ENCODE data around the gene CD247. TPM values are rescaled to one million over a fixed set of nuclear protein-coding genes. Genes with fewer than 3 reads are reported as not detected.
A peak's percentile ranks its signal among the peaks of the same experiment; 100 is the strongest.

The CD247 gene
- total and polyA plus RNA-seq, 9 of the 15 experiments (the other 6 are each of a cell fraction or from before 2014, with no cell fraction given), result 0.08 to 0.42 (median 0.28) TPM; not detected in 5

GRCh38 chr1:167524651-167525050 lies 6.3 kb upstream of the CD247 start (continued):
- TF ChIP-seq KAT2B (IDR thresholded peaks at IDR 0.05; ENCODE audit: low read depth, low read length), result no peak
- 0 out of 2 replicates have a peak, but pooled peaks have one; percentile 14 for TF ChIP-seq FOXA1 (IDR thresholded peaks at IDR 0.05; ENCODE audit: borderline replicate concordance)
- no peak for TF ChIP-seq GTF2B (IDR thresholded peaks at IDR 0.05; ENCODE audit: extremely low read depth, insufficient read length)
- TF ChIP-seq ZMIZ1 (IDR thresholded peaks at IDR 0.05; ENCODE audit: low read depth in 2 of 2, low read length in 2 of 2), result no peak
- TF ChIP-seq ATF4 (CRISPR knock-in tag; IDR thresholded peaks at IDR 0.05), result peak; percentile 90
- TF ChIP-seq GABPB1 (CRISPR knock-in tag; IDR thresholded peaks at IDR 0.05), result no peak
- TF ChIP-seq SETDB1 (IDR thresholded peaks at IDR 0.05; ENCODE audit: low read length), result no peak
- no peak for TF ChIP-seq ARID1B (IDR thresholded peaks at IDR 0.05)
- TF ChIP-seq MAFG (tag; conservative IDR thresholded peaks at IDR 0.05), result no peak
- no peak for TF ChIP-seq KDM4B (IDR thresholded peaks at IDR 0.05; ENCODE audit: borderline replicate concordance in 2 of 2, low read depth in 1 of 2)
- no peak for TF ChIP-seq CREBBP (IDR thresholded peaks at IDR 0.05; ENCODE audit: low read depth, low read length)
- no peak for TF ChIP-seq E2F5 (CRISPR knock-in tag; IDR thresholded peaks at IDR 0.05)
- TF ChIP-seq ESRRB (CRISPR knock-in tag; IDR thresholded peaks at IDR 0.05; ENCODE audit: borderline replicate concordance), result no peak
- no peak for TF ChIP-seq ZNF785 (CRISPR knock-in tag; IDR thresholded peaks at IDR 0.05)
- TF ChIP-seq ZNF507 (tag; conservative IDR thresholded peaks at IDR 0.05), result no peak
- no peak for TF ChIP-seq ELK3 (CRISPR knock-in tag; IDR thresholded peaks at IDR 0.05)
- no peak for TF ChIP-seq RBM25 (IDR thresholded peaks at IDR 0.05; ENCODE audit: low read depth, low read length, severe bottlenecking)
